Hematopoietic multipotent progenitor cell treated with erythropoietin and hydrocortisone succinate and interleukin-3 and kit ligand, for 17 days (in vitro differentiated cells): ENCODE results near the gene CEP89.
"Not testable (repeated sequence)": the region's sequence is repeated elsewhere in the genome, so short reads cannot be mapped to it uniquely, and the experiment has no call there.

Source experiments
- DNase-seq: peaks from one replicate; pipeline ENCODE4 v3.0.0-alpha.2; 2015; ENCODE audit warnings: low spot score

CEP89 gene

GRCh38 chr19:32891609-32892008 lies 80.1 kb downstream of the CEP89 start:
- DNase-seq = no peak

DNA sequence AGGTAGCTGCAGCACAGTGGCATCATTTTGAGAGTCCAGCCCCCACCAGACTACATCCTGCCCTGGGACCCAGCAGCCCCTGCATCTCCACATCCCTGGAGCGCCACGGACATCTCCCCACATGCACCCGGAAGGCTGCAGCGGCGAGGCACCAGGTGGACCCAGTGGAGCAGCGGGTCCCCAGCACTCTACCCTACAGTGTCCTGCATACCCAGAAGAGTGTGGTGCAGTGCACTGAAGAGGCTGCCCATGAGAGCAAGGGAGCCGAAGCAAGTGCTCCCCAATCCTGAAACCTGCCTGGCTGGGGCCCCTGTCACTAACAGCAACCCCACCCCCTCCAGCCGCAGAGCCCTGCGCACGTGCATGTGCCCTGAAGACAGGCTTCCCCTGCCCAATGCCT lies 80.9 kb downstream of the CEP89 start:
- DNase-seq = no peak

- DNase-seq = no peak
Observed at GRCh38 chr19:32890326-32890725, 81.4 kb downstream of the CEP89 start.

DNA sequence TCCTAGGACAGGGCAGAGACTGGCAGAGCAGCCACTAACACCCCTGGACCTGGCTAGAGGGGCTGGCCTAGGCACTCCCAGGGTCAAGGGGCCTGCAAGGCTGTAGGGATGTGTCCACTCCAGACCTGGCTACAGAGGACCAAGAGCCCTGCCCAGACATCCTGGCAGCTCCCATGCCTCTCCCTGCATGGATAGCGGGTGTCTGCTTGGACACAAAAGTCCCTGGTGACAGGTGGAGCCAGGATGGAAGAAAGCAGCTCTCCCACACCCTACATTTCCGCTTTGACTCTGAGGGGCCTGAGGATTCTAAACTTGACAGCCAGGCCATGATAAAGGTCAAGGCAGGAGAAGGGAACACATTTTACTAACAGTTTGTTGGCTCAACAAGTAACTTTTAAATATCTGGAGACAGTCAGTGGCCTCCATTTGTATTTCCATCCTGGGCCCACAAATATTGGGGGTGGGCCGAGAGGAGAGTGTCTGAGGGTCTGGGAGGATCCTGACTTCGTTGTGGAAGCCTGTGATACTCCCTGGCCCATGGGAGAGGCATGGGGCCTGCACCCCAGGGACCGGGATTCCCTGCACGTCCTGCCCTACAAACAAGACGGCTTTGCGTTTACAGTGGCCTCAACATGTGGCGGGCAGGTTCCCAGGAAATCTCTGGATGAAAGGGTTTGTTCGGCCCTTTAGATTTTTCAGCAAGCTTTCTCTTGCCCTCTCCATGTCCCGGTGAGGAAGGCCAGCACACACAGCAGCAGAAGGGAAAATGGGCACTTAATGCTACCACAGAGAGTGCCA lies 82.4 kb downstream of the CEP89 start:
- no peak for DNase-seq

- no peak for DNase-seq
Observed at GRCh38 chr19:32887572-32888215, 84.1 kb downstream of the CEP89 start.

GRCh38 chr19:32886241-32886640 lies 85.5 kb downstream of the CEP89 start:
- DNase-seq = no peak

DNA sequence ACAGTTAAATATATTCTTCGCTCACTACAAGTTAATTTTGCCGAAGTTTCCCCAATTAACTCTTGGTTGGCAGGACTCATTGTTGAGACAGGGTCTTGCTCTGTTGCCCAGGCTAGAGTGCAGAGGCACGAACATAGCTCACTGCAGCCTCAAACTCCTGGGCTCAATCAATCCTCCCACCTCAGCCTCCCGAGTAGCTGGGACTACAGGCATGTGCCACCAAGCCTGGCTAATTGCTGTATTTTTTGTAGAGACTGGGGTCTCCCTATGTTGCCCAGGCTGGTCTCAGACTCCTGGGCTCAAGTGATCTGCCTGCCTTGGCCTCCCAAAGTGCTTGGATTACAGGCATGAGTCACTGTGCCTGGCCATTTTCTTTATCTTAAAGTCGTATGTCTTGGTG lies 86.5 kb downstream of the CEP89 start:
- not testable (repeated sequence) for DNase-seq

- DNase-seq = no peak
Observed at GRCh38 chr19:32881766-32882165, 90.0 kb downstream of the CEP89 start.

DNA sequence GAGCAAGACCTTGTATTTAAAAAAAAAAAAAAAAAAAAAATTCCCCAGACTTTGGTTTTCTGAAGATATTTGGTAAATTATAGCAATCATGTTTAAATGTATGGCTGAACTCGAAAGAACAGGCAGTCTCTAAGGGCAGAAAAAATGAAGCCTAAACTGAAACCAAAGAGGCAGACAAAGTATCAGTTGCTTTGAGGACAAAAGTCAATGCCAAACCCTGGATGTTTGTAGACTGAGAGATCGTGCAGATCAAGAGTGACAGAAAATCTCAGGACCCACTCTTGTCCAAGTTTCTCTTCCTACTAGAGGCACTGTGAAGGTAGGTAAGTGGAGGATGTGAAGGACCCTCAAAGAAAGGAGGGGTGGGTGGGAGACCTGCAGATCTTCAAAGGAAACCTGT lies 91.1 kb downstream of the CEP89 start:
- DNase-seq = no peak

GRCh38 chr19:32879741-32880140 lies 92.0 kb downstream of the CEP89 start:
- DNase-seq = no peak

DNA sequence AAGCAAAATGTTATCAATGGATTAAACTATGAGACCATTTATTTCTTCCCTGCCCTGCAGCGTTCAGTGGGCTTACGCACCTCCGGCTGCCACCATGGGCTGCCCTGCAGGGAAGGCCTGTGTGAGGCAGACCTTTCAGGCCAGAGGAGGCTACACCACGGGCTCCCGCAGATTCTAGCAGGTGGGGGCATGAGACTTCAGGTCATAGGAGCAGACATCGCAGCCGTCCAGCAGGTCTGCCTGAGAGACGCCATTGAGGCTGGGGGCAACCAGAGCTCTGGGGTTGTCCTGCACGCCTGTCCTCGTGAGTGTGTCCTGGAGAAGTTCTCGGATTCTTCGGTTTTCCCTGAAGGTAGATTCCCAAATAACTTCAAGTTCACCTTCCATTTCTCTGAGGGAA lies 92.8 kb downstream of the CEP89 start:
- no peak for DNase-seq

DNA sequence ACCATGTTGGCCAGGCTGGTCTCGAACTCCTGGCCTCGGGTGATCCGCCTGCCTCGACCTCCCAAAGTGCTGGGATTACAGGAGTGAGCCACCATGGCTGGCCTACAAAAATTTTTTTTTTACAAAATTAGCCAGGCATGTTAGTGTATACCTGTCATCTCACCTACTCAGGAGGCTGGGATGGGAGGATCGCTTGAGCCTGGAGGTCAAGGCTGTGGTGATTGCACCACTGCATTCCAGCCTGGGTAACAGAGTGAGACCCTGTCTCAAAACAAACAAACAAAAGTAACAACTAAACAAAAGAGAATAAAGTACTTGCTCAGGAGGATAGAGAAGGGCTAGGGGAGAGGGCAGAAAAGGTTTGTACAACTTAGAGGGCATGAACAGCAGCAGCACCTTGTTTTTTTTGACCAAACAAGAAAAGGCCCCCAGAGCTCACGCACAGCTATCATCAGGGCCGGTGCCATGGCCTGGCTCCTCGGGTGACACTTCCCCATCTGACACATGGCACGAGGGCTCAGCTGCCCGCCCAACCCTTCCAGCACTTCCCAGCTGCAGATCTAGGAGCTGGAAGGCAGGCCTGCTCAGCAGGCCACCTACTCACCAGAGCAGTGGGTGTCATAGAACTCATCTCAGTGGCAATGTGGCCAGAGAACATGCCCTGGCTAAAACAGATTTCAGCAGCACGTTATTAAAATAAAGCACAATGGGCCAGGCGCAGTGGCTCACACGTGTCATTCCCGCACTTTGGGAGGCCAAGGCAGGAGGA lies 93.6 kb downstream of the CEP89 start:
- no peak for DNase-seq

GRCh38 chr19:32877323-32877912 lies 94.3 kb downstream of the CEP89 start:
- DNase-seq = no peak

- no peak for DNase-seq
Observed at GRCh38 chr19:32876919-32877285, 94.9 kb downstream of the CEP89 start.

DNA sequence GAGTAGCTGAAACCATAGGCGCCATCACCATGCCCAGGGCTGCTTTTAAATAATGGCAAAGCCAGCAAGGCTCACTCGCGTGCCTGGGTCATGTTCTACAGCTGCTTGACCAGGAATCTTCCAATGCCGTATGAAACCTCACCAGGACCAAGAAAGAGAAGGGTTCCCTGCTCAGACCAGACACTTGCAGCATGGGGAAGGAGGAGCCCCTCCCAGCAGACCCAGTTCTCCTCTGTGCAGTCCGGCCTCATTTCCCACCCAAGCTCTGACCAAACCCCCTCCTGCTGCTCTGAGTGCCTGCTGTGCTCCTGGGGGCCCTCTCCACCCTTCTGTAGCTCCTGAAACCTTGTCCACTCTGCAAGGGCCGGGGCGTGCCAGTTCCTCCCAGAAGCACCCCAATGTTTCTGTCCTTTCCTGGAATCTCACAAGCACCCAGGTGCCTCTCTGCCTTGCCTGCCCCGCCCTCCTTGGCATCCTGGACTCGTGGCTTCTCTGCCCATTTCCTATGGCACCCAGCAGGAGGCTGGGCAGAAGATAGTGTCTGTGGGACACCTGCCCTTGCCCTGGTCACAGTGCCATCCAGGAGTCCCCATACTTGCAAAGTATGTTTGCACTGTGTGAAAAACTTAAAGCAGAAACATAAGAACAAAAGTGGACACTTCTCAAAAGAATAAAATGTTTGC lies 95.4 kb downstream of the CEP89 start:
- no peak for DNase-seq

DNA sequence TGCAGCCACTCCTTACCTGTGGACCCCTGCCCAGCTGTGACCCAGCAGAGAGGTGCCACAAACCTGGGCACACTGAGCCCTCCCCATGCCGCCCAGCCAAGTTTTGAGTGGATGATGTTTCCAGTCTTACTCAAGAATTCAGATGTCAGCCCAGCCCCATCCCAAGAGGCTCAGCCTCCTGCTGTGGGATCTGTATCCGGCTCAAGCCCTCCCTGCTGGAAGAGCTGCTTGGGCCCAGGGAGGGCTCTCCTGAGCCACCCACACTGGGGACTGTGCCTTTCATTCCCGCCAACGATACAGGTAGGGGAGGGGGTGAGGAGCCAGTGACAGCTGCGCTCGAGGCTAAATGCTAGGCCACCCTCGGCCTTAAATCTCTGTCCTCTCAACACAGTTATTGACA lies 96.3 kb downstream of the CEP89 start:
- no peak for DNase-seq

- no peak for DNase-seq
Observed at GRCh38 chr19:32874605-32875004, 97.2 kb downstream of the CEP89 start.

- no peak for DNase-seq
Observed at GRCh38 chr19:32873247-32873959, 98.4 kb downstream of the CEP89 start.

DNA sequence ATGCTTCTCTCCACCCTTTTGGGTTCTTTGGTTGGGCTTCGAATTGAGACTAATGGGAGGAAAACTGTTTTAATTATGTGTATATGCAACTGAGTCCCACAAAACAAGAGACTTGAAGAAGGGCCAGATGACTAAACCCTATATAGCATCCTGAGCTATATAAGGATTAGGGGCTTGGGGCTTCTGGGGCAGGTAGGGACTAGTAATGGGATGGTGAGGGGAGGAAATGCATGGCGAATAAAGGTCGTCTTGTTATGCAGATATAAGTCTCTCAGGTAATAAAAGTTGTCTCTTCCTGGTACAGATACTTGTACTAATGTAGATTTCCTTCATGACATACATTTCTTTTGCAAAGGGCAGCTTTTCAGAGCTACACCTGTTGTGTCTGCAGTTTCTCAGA lies 99.4 kb downstream of the CEP89 start:
- DNase-seq = no peak

- DNase-seq = no peak
Observed at GRCh38 chr19:32870981-32871451, 100.7 kb downstream of the CEP89 start.

DNA sequence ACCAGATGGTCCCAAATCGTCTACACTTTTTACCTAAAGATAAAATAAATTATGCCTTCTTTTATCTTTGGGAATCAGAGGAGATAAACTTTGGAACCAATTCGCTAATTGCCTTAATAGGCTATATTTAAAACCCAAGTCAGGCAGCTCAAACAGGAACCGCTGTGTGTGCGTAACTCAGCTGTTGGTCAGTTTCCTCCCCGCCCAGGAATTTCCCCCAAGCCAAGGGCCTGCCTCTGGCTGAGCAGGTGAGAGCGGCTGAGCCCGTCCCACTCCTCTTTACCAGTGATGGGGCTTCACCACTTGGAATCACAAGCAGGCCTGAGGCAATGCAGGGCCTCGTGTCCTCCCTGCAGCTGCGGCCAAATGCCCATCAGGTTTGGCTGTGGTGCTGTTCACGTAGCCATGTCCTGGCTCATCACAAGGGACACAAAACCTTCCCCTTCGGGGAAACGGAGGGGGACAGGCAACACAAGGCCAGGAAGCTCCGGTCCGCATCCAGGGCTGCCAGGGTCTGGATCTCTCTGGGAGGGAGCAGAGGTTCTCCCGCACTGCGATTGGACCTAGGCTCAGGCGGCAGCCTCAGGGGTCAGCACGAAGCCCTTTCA lies 101.7 kb downstream of the CEP89 start:
- no peak for DNase-seq
